ENCODE results near the gene LGI4. TPM values are rescaled to one million over a fixed set of nuclear protein-coding genes. Genes with fewer than 3 reads are reported as not detected.

LGI4 gene
- total RNA-seq, 1 experiment from 2014 or later, result 3.2 TPM

- Histone ChIP-seq H3T11ph (ENCODE audit: low read length) (no peak overlapping the region), H3K18ac (ENCODE audit: insufficient read length, low read depth, low read length) (no peak overlapping the region), H4K20me1 (ENCODE audit: control insufficient read depth, insufficient read depth, insufficient read length) (no peaks in the 10 kb centered on the region), H3K27ac (ENCODE audit: insufficient read length, low read depth, low read length) (no peak overlapping the region), H3K14ac (ENCODE audit: insufficient read depth, low read length) (no peak overlapping the region), H3K79me1 (ENCODE audit: insufficient read depth, low read depth, low read length, poor library complexity, severe bottlenecking) (no peaks in the 10 kb centered on the region), H3K79me2 (ENCODE audit: insufficient read depth, low read length) (no peaks in the 10 kb centered on the region), H4K8ac (replicated peaks; ENCODE audit: insufficient read length, low read depth, low read length) (no peak overlapping the region), H3K4ac (ENCODE audit: low read depth, low read length) (no peak overlapping the region), H3K4me2 (ENCODE audit: insufficient read depth, insufficient read length, low read length) (no peak overlapping the region), H3K9ac (ENCODE audit: extremely low read depth, insufficient read length, low read length) (no peak overlapping the region), H4K5ac (ENCODE audit: insufficient read length, low read depth, low read length) (no peak overlapping the region), H2AK5ac (ENCODE audit: insufficient read length, low read length) (no peak overlapping the region), H3K23ac (ENCODE audit: insufficient read length, low read depth, low read length) (no peak overlapping the region), H3K23me2 (ENCODE audit: insufficient read length, low read depth, low read length, poor library complexity, severe bottlenecking) (no peaks in the 10 kb centered on the region), H3K56ac (ENCODE audit: insufficient read length, low read depth, low read length) (no peak overlapping the region), H2AFZ (ENCODE audit: low read length) (no peak overlapping the region), H3K27me3 (ENCODE audit: insufficient read depth, low read length) (no peaks in the 10 kb centered on the region), H2BK12ac (ENCODE audit: insufficient read length, low read depth, low read length) (no peak overlapping the region), H4K91ac (ENCODE audit: insufficient read length, low read depth, low read length) (no peak overlapping the region), H2BK15ac (ENCODE audit: low read depth, low read length) (no peak overlapping the region), H2BK120ac (ENCODE audit: low read depth, low read length, poor library complexity, severe bottlenecking) (no peak overlapping the region), H3K4me1 (ENCODE audit: insufficient read depth, low read length) (no peaks in the 10 kb centered on the region), H2BK5ac (ENCODE audit: insufficient read length, low read length) (no peak overlapping the region), H2BK20ac (ENCODE audit: low read depth, low read length, poor library complexity, severe bottlenecking) (no peak overlapping the region), H3K9me3 (ENCODE audit: control insufficient read depth, low read depth, low read length) (no peaks in the 10 kb centered on the region)
- Mint-ChIP-seq H3K36me3 (ENCODE audit: insufficient read depth in 1 of 3, low read depth in 3 of 3) (no peaks in the 10 kb centered on the region), H3K27ac (no peak overlapping the region), H3K9me3 (no peaks in the 10 kb centered on the region), H3K27me3 (ENCODE audit: low read depth) (peaks cover 3% of the 10 kb centered on the region), H3K4me3 (no peak overlapping the region), H3K4me1 (peaks cover 18 to 22% of the 10 kb centered on the region in 2 experiments)
- TF ChIP-seq, protein P1, sequence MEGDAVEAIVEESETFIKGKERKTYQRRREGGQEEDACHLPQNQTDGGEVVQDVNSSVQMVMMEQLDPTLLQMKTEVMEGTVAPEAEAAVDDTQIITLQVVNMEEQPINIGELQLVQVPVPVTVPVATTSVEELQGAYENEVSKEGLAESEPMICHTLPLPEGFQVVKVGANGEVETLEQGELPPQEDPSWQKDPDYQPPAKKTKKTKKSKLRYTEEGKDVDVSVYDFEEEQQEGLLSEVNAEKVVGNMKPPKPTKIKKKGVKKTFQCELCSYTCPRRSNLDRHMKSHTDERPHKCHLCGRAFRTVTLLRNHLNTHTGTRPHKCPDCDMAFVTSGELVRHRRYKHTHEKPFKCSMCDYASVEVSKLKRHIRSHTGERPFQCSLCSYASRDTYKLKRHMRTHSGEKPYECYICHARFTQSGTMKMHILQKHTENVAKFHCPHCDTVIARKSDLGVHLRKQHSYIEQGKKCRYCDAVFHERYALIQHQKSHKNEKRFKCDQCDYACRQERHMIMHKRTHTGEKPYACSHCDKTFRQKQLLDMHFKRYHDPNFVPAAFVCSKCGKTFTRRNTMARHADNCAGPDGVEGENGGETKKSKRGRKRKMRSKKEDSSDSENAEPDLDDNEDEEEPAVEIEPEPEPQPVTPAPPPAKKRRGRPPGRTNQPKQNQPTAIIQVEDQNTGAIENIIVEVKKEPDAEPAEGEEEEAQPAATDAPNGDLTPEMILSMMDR (conservative IDR thresholded peaks at IDR 0.05), result no peak
- no CpG with 5 or more reads among the region's 4 CpGs for WGBS (ENCODE audit: extremely low coverage, insufficient read length, low lambda C conversion rate)
- no peak for DNase-seq
Measured at GRCh38 chr19:35094656-35095055, 40.2 kb downstream of the LGI4 start.
